HG03378 (cell line): ENCODE measurements around the gene DOCK3.
"Not testable (repeated sequence)": the region's sequence is repeated elsewhere in the genome, so short reads cannot be mapped to it uniquely, and the experiment has no call there.

Experiments
- ATAC-seq: cut with Tn5 transposase; IDR thresholded peaks from one replicate; pipeline ENCODE4 v1.9.1; 2021; ENCODE audit warnings: mild to moderate bottlenecking, moderate library complexity; ENCODE audit not compliant: unreplicated experiment

The DOCK3 gene

GRCh38 chr3:50790894-50791293 lies 116.2 kb downstream of the DOCK3 start:
- not testable (repeated sequence) for ATAC-seq

DNA sequence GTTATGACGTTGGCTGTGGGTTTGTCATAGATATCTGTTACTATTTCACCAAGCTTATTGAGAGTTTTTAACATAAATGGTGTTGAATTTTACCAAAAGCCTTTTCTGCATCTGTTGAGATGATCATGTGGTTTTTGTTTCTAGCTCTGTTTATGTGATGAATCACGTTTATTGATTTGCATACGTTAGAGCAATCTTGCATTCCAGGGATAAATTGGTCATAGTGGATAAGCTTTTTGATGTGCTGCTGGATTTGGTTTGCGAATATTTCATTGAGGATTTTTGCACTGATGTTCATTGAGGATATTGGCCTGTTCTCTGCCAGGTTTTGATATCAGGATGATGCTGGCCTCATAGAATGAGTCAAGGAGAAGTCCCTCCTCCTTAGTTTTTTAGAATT lies 117.8 kb downstream of the DOCK3 start:
- ATAC-seq: no peak

DNA sequence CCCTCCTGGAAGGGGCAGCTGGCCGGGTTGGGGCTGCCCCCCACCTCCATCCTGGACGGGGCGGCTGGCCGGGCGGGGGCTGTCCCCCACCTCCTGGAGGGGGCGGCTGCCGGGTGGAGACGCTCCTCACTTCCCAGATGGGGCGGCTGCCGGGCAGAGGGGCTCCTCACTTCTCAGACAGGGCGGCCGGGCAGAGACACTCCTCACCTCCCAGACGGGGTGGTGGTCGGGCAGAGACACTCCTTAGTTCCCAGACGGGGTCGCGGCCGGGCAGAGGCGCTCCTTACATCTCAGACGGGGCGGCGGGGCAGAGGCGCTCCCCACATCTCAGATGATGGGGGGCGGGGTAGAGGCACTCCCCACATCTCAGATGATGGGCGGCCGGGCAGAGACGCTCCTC lies 129.1 kb downstream of the DOCK3 start:
- not testable (repeated sequence) for ATAC-seq

DNA sequence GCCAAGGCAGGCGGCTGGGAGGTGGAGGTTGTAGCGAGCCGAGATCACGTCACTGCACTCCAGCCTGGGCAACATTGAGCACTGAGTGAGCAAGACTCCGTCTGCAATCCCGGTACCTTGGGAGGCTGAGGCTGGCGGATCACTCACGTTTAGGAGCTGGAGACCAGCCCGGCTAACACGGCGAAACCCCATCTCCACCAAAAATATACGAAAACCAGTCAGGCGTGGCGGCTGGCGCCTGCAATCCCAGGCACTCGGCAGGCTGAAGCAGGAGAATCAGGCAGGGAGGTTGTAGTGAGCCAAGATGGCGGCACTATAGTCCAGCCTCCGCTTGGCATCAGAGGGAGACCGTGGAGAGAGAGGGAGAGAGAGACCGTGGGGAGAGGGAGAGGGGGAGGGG lies 129.6 kb downstream of the DOCK3 start:
- not testable (repeated sequence) for ATAC-seq

DNA sequence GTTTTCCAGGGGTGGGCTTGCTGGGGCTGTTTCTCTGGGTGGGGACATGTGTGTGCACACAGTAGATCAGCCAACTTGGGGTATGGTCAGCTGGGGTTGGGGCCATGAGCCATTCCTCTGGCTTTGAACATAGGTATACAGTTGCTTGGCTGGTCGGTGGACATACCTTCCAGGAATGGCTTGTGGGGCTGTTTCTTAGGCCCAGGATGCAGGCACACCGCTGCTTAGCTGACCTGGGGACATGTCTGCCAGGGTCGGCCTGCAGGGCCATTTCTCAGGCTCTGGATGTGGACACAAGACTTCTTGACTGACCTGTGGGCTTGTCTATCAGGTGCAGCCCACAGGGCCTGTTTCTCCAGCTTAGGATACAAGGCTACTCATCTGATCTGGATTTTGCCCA lies 130.6 kb downstream of the DOCK3 start:
- no peak for ATAC-seq

- no peak for ATAC-seq
Observed at GRCh38 chr3:50806031-50806430, 131.3 kb downstream of the DOCK3 start.

DNA sequence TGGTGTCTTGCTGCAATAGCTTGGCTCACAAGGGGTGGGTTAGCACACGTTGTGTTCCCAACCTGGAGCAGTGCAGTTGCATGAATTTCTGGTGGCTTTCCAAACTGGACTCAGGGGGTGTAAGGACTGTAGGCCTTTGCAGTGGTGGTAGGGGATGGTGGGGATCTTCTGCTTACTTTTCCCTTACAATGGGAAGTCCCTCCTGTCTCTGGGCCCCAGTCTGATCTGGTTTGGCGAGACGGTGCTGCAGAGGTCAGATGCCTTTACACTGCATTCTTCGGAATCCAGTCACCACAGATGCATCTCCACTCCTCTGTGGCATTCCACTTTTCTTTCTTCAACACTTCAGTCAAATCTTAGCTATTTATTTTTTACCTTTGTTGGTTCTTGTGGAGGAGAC lies 132.1 kb downstream of the DOCK3 start:
- no peak for ATAC-seq

DNA sequence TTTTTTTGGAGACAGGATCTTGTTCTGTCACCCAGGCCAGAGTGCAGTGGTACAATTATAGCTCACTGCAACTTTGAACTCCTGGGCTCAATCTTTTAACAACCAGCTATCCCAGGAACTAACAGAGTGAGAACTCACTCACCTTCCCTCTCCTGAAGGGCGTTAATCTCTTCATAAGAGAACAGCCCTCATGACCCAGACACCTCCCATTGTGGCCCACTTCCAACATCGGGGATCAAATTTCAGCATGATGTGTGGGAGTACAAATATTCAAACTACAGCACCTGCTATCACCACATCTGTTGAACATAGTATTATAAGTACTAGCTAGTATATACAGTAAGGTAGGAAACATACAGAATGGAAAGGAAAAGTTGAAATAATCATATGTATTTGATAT lies 132.5 kb downstream of the DOCK3 start:
- ATAC-seq: no peak

- ATAC-seq: no peak
Observed at GRCh38 chr3:50811893-50812292, 137.2 kb downstream of the DOCK3 start.

- no peak for ATAC-seq
Observed at GRCh38 chr3:50815844-50816243, 141.1 kb downstream of the DOCK3 start.

GRCh38 chr3:50816894-50817293 lies 142.2 kb downstream of the DOCK3 start:
- no peak for ATAC-seq

DNA sequence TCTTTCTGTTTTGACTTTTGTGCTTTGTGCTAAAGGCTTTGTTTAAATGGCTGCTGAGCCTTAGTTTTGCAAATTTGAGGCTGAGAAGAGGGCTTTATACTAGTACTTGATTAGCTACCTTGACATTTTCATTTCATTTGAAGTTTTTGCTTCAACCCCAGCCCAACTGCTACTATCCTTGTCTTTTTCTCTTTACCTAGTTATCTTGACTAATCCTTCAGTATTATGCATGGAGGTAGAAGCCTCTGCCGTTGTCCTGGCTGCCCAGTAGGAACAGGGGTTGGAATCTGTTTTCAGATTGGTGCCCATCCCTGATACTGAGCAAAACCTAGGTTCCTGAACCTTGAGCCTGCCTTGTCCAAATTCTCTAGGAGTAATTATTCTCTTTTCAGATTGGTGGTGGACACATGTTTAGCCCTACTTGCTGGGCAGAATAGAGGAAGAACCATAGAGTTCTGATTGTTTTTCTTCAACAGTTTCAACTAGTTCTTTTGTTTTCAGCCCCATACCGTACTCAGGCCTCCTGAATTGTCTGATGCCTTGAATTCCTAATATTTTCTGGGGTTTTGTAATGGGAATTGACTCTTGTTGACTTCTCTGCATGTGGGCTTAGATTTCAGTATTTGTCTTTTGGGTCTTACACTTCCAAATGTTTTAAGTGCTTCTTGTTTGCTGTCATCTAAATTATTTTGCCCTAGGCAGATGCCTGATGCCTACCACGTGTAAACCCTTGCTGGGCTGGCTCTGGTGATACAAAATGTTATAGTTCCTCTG lies 143.2 kb downstream of the DOCK3 start:
- no peak for ATAC-seq

- no peak for ATAC-seq
Observed at GRCh38 chr3:50819882-50820281, 145.2 kb downstream of the DOCK3 start.

- no peak for ATAC-seq
Observed at GRCh38 chr3:50825841-50826240, 151.1 kb downstream of the DOCK3 start.

- ATAC-seq: no peak
Observed at GRCh38 chr3:50830451-50830850, 155.7 kb downstream of the DOCK3 start.

DNA sequence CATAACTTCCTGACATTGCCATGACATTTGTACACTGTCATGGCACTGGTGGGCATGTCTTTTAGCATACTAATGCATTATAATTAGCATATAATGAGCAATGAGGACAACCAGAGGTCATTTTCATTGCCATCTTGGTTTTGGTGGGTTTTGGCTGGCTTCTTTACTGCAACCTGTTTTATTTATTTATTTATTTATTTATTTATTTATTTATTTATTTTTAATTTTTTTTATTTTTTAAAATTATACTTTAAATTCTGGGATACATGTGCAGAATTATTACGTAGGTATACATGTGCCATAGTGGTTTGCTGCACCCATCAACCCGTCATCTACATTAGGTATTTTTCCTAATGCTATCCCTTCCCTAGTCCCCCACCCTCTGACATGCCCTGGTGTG lies 156.3 kb downstream of the DOCK3 start:
- not testable (repeated sequence) for ATAC-seq

DNA sequence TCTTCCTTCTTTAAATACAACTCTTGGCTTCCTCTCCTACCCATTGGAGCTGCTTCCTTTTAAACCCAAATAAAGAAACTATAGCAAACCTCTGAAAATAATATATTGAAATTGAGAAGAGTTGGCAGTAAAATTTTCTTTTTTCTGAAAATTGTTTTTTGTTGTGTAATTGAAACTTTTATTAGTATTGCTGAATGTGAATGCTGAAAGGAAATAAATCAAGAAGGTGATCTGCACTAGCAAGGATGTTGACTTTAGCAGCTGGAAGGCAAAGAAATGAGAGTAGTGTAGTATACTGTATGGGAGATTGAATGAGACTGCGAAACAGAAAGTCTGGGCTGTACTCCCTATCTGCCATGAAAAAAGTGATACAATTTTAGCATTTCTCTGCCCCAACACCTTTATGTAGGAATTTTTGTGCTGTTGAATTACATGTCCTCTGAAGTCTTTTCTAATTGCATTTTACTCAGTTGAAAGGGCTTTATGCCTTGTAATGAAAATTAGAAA lies 166.3 kb downstream of the DOCK3 start:
- no peak for ATAC-seq

GRCh38 chr3:50848308-50848707 lies 173.6 kb downstream of the DOCK3 start:
- no peak for ATAC-seq

DNA sequence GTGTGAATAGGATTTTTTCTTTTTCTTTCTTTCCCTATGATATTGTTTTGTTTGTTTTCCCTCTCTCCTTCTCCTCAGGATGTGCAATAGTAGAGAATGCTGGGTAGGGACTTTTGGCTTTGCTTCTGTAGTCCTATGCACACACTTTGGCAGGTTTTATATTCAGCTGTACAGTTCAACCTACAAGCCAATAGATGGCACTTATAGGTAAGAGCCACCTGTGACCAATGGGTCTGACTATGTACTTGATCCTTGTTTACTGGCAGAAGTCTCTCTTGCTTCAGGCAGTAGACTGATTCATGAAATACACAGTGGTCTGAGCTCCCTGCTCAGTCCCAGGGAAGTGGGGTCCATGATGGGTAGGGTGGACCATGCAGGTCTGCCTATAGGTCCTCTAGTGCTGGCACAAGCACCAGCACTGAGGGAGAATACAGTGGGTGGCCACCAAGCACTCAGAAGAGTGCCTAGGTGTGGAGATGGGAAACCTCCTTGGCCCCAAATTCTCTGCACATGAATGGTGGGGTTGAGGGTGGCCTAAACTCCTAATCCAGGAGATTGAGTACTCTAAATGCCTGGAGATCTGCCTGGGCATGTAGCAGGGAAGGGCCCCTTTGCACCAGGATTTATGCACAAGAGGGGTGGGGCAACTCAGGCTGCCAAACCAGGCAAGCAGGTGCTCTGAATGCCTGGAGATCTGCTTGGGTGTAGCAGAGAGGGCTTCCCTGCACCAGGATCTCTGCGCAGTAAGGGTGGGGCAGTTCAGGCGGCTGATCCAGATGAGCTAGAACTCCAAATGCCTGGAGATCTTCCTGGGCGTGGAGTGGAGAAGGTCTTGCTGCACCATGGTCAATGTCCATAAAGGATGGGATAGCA lies 176.1 kb downstream of the DOCK3 start:
- no peak for ATAC-seq

- no peak for ATAC-seq
Observed at GRCh38 chr3:50853936-50854335, 179.2 kb downstream of the DOCK3 start.

DNA sequence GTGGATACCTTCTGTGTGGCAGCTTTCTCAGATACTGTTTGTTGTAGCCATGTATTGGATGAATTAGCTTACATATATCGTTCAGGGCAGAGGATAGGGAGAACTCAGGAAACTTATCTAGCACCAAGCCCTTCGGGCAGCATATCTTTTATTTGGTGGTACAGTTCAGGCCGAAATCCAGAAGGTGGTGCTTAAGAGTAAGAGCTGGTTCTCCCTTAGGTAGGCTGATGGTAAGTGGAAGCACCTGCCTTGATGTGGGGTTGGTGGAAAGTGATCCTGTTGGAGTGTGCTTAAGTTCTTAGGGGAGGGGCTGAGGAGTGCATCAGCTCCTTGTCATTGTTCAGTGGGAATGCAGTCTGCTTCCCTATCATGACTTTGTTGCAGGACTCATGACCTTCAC lies 187.5 kb downstream of the DOCK3 start:
- no peak for ATAC-seq
